ENCODE results near the gene SMG1. TPM values are rescaled to one million over a fixed set of nuclear protein-coding genes. Genes with fewer than 3 reads are reported as not detected.
"Not testable (repeated sequence)": the region's sequence is repeated elsewhere in the genome, so short reads cannot be mapped to it uniquely, and the experiment has no call there.

Gene SMG1
- total RNA-seq, 1 experiment from 2014 or later, result 96.4 TPM

DNA sequence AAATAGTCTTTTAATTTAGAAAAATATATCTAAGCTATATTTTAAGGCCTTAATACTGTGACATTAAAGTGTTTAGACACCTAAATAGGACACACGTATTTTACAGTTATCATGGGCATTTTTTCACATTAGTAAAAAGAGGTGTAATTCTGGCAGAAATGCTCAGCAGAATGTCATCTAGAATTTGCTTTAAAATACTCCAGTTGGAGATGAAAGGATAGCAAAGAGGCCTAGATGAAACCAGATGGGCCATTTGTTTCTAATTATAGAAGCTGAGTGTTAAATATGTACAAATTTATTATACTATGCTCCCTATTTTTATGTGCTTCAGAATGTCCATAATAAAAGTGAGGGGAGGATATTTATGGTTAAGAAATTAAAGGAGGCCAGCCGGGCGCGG lies 48.5 kb downstream of the SMG1 start:
- not testable (repeated sequence) for H2BK12ac ChIP-seq (ENCODE audit: insufficient read length, low read depth, low read length); H3K9me3 Mint-ChIP-seq; H3K4me1 Mint-ChIP-seq; H3K9me3 ChIP-seq (ENCODE audit: control insufficient read depth, low read depth, low read length); H4K91ac ChIP-seq (ENCODE audit: insufficient read length, low read depth, low read length); H3K4me2 ChIP-seq (ENCODE audit: insufficient read depth, insufficient read length, low read length); H3K23ac ChIP-seq (ENCODE audit: insufficient read length, low read depth, low read length); DNase-seq; H3K4ac ChIP-seq (ENCODE audit: low read depth, low read length); H2BK15ac ChIP-seq (ENCODE audit: low read depth, low read length); H3K56ac ChIP-seq (ENCODE audit: insufficient read length, low read depth, low read length); H4K8ac ChIP-seq (replicated peaks; ENCODE audit: insufficient read length, low read depth, low read length); H3T11ph ChIP-seq (ENCODE audit: low read length); H3K27ac ChIP-seq (ENCODE audit: insufficient read length, low read depth, low read length); H3K4me1 ChIP-seq (ENCODE audit: insufficient read depth, low read length); H3K27ac Mint-ChIP-seq; H4K5ac ChIP-seq (ENCODE audit: insufficient read length, low read depth, low read length); H3K9ac ChIP-seq (ENCODE audit: extremely low read depth, insufficient read length, low read length); H3K79me2 ChIP-seq (ENCODE audit: insufficient read depth, low read length); H3K18ac ChIP-seq (ENCODE audit: insufficient read length, low read depth, low read length); H3K27me3 Mint-ChIP-seq (ENCODE audit: low read depth); H2BK120ac ChIP-seq (ENCODE audit: low read depth, low read length, poor library complexity, severe bottlenecking); H3K23me2 ChIP-seq (ENCODE audit: insufficient read length, low read depth, low read length, poor library complexity, severe bottlenecking); H3K4me3 Mint-ChIP-seq; H3K14ac ChIP-seq (ENCODE audit: insufficient read depth, low read length); H3K27me3 ChIP-seq (ENCODE audit: insufficient read depth, low read length); H2BK5ac ChIP-seq (ENCODE audit: insufficient read length, low read length); H4K20me1 ChIP-seq (ENCODE audit: control insufficient read depth, insufficient read depth, insufficient read length); H2BK20ac ChIP-seq (ENCODE audit: low read depth, low read length, poor library complexity, severe bottlenecking); H2AK5ac ChIP-seq (ENCODE audit: insufficient read length, low read length); H3K79me1 ChIP-seq (ENCODE audit: insufficient read depth, low read depth, low read length, poor library complexity, severe bottlenecking); H2AFZ ChIP-seq (ENCODE audit: low read length)
- peaks cover 19 to 54% (median 53%) of the 10 kb centered on the region in 3 experiments; a peak in 6 of 7 replicates for H3K36me3 Mint-ChIP-seq (ENCODE audit: insufficient read depth in 1 of 3, low read depth in 3 of 3)
- WGBS (ENCODE audit: extremely low coverage, insufficient read length, low lambda C conversion rate), result no CpG with 5 or more reads among the region's 4 CpGs

DNA sequence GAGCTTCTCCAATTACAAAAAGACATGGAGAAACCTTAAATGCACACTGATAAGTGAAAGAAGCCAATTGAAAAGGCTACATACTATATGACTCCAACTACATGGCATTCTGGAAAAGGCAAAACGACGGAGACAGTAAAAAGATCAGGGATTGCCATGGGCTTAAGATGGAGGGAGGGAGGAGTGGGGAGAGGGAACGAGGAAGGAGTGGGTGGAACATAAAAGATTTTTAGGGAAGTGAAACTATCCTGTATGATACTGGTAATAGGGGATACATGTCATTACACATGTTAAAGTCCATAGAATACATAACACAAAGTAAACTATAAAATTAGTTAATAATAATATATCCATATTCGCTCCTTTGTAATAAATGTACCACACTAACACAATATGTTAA lies 48.9 kb downstream of the SMG1 start:
- not testable (repeated sequence) for H3K4me2 ChIP-seq (ENCODE audit: insufficient read depth, insufficient read length, low read length); H4K8ac ChIP-seq (replicated peaks; ENCODE audit: insufficient read length, low read depth, low read length); H2AFZ ChIP-seq (ENCODE audit: low read length); H3K4me3 Mint-ChIP-seq; H2BK5ac ChIP-seq (ENCODE audit: insufficient read length, low read length); H3K14ac ChIP-seq (ENCODE audit: insufficient read depth, low read length); H2BK12ac ChIP-seq (ENCODE audit: insufficient read length, low read depth, low read length); H3K4ac ChIP-seq (ENCODE audit: low read depth, low read length); H3K27ac ChIP-seq (ENCODE audit: insufficient read length, low read depth, low read length); H3T11ph ChIP-seq (ENCODE audit: low read length); H3K27me3 Mint-ChIP-seq (ENCODE audit: low read depth); H2BK120ac ChIP-seq (ENCODE audit: low read depth, low read length, poor library complexity, severe bottlenecking); H3K9me3 Mint-ChIP-seq; H3K4me1 ChIP-seq (ENCODE audit: insufficient read depth, low read length); H3K18ac ChIP-seq (ENCODE audit: insufficient read length, low read depth, low read length); H3K79me1 ChIP-seq (ENCODE audit: insufficient read depth, low read depth, low read length, poor library complexity, severe bottlenecking); H3K56ac ChIP-seq (ENCODE audit: insufficient read length, low read depth, low read length); H2BK20ac ChIP-seq (ENCODE audit: low read depth, low read length, poor library complexity, severe bottlenecking); H3K9me3 ChIP-seq (ENCODE audit: control insufficient read depth, low read depth, low read length); DNase-seq; H2BK15ac ChIP-seq (ENCODE audit: low read depth, low read length); H3K27me3 ChIP-seq (ENCODE audit: insufficient read depth, low read length); H4K20me1 ChIP-seq (ENCODE audit: control insufficient read depth, insufficient read depth, insufficient read length); H4K91ac ChIP-seq (ENCODE audit: insufficient read length, low read depth, low read length); H3K23ac ChIP-seq (ENCODE audit: insufficient read length, low read depth, low read length); H4K5ac ChIP-seq (ENCODE audit: insufficient read length, low read depth, low read length); H3K27ac Mint-ChIP-seq; H3K79me2 ChIP-seq (ENCODE audit: insufficient read depth, low read length); H3K4me1 Mint-ChIP-seq; H3K23me2 ChIP-seq (ENCODE audit: insufficient read length, low read depth, low read length, poor library complexity, severe bottlenecking); H3K9ac ChIP-seq (ENCODE audit: extremely low read depth, insufficient read length, low read length); H2AK5ac ChIP-seq (ENCODE audit: insufficient read length, low read length)
- no CpG with 5 or more reads among the region's 4 CpGs for WGBS (ENCODE audit: extremely low coverage, insufficient read length, low lambda C conversion rate)
- peaks cover 19 to 56% (median 54%) of the 10 kb centered on the region in 3 experiments; a peak in 6 of 7 replicates for H3K36me3 Mint-ChIP-seq (ENCODE audit: insufficient read depth in 1 of 3, low read depth in 3 of 3)
